ENCODE data around the gene LACRT.

The LACRT gene

GRCh38 chr12:54602661-54603060, 32.0 kb downstream of the LACRT start:
- DNase-seq (ENCODE audit: low spot score): no peak

- DNase-seq (ENCODE audit: low spot score): no peak
Observed at GRCh38 chr12:54601841-54602240, 32.9 kb downstream of the LACRT start.

- DNase-seq (ENCODE audit: low spot score): no peak
Observed at GRCh38 chr12:54598970-54599369, 35.7 kb downstream of the LACRT start.

GRCh38 chr12:54596526-54596946, 38.2 kb downstream of the LACRT start:
- peak; percentile 32 for DNase-seq (ENCODE audit: low spot score)

GRCh38 chr12:54595471-54595870, 39.2 kb downstream of the LACRT start:
- no peak for DNase-seq (ENCODE audit: low spot score)

- no peak for DNase-seq (ENCODE audit: low spot score)
Observed at GRCh38 chr12:54593725-54594124, 41.0 kb downstream of the LACRT start.

- no peak for DNase-seq (ENCODE audit: low spot score)
Observed at GRCh38 chr12:54593135-54593534, 41.6 kb downstream of the LACRT start.

GRCh38 chr12:54592316-54592715, 42.4 kb downstream of the LACRT start:
- no peak for DNase-seq (ENCODE audit: low spot score)

GRCh38 chr12:54590978-54591591, 43.6 kb downstream of the LACRT start:
- DNase-seq (ENCODE audit: low spot score): no peak

- DNase-seq (ENCODE audit: low spot score): no peak
Observed at GRCh38 chr12:54589964-54590363, 44.7 kb downstream of the LACRT start.

- DNase-seq (ENCODE audit: low spot score): no peak
Observed at GRCh38 chr12:54588890-54589267, 45.8 kb downstream of the LACRT start.

GRCh38 chr12:54588110-54588889, 46.4 kb downstream of the LACRT start, which contains the start of gene PPP1R1A:
PPP1R1A (minus strand) TSS chr12:54588659; CDS start chr12:54588488, 171 bp downstream.
- no peak for DNase-seq (ENCODE audit: low spot score)

- DNase-seq (ENCODE audit: low spot score): no peak
Observed at GRCh38 chr12:54587315-54587873, 47.3 kb downstream of the LACRT start.

- no peak for DNase-seq (ENCODE audit: low spot score)
Observed at GRCh38 chr12:54586620-54587019, 48.1 kb downstream of the LACRT start.

- DNase-seq (ENCODE audit: low spot score): no peak
Observed at GRCh38 chr12:54585243-54585642, 49.5 kb downstream of the LACRT start.

GRCh38 chr12:54584128-54584527, 50.6 kb downstream of the LACRT start:
- DNase-seq (ENCODE audit: low spot score): no peak

- DNase-seq (ENCODE audit: low spot score): no peak
Observed at GRCh38 chr12:54583726-54584125, 51.0 kb downstream of the LACRT start.

- no peak for DNase-seq (ENCODE audit: low spot score)
Observed at GRCh38 chr12:54581412-54581811, 53.3 kb downstream of the LACRT start.

Data from hematopoietic multipotent progenitor cell treated with erythropoietin and hydrocortisone succinate and interleukin-3 and kit ligand, for 17 days (in vitro differentiated cells).